ENCODE data around the gene ADAM12.
"Not testable (repeated sequence)": the region's sequence is repeated elsewhere in the genome, so short reads cannot be mapped to it uniquely, and the experiment has no call there.

Gene ADAM12

DNA sequence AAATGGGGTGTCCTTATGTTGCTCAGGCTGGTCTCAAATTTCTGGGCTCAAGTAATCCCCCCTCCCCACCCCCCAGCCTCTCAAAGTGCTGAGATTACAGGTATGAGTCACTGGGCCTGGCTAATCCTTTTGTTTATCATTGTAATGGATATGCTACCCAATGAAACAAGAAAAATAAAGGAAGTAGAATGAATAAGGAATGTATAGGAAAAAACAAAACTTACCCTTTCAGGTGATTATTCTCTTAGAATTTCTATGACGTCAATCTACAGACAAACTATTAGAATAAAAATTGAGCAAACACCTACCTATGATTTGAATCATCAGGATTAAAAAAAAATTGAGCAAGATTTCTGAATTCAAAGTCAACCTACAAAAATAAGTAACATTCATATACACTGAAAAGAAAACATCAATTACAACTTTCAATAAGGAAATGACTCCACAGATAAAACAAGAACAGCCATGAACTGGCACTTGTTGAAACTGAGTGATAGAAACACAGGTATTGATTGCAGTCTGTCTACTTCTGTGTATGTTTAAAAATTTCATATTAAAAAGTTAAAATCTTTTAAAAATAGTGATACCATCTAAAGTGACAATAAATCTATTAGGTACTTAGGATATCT lies 12.2 kb downstream of the ADAM12 start:
- in situ Hi-C loops (cut with MboI; ENCODE audit: low sequenced_read_pairs) = no loop called here

DNA sequence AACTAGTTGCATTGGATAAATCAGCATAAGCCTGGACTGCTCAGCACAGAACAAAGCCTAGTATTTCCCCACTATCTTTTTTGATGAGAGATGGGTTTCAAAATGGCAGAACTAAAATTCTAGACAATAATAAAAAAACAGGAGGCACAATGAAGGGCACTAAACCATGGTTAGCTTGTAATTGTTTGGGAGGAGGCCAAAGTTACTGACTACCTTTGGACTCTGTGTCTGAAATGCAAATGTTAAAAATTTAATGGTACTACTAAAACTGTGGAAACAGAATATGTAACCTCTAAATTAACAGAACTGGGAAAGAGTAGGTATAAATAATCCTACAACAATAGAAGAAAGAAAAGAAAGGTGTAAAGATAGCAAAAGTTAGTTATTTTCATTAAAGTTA lies 13.0 kb downstream of the ADAM12 start:
- in situ Hi-C loops (cut with MboI; ENCODE audit: low sequenced_read_pairs) = no loop called here

DNA sequence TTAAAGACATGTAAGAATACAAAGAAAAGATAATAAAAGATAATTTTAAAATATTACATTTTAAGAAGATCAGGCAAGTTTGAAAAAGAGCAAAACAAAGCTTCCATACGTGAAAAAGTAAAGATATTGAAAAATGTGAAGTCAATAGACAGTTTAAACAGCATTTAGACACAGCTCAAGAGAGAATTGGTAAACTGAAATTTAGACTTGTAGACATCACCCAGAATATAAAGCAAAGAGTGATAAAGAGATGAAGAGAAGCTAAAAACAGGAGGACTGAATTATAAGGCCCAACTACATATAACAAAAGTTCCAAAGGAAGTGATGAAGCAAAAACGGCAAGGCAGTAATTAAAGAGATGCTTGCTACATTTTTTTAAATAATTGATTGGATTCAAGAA lies 13.8 kb downstream of the ADAM12 start:
- in situ Hi-C loops (cut with MboI; ENCODE audit: low sequenced_read_pairs) = no loop called here

DNA sequence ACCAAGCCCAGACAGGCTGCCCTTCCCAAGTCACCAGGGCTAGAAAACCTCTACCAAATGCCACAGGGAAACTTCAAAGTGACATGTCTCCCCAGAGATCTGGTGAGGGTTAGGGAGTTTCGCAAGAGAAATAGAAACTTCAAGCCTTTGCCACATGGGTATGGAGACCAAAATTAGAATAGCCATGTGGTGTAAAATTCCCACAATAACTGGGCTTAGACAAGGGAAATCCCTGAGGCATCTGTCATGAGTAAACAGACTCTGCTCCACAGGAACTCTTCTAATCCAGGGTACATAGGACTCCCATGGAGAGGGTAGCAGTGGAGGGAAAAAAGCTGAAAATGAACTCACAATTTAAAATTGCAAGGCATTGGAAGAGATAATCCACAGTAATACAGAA lies 14.3 kb downstream of the ADAM12 start:
- in situ Hi-C loops (cut with MboI; ENCODE audit: low sequenced_read_pairs) = no loop called here

DNA sequence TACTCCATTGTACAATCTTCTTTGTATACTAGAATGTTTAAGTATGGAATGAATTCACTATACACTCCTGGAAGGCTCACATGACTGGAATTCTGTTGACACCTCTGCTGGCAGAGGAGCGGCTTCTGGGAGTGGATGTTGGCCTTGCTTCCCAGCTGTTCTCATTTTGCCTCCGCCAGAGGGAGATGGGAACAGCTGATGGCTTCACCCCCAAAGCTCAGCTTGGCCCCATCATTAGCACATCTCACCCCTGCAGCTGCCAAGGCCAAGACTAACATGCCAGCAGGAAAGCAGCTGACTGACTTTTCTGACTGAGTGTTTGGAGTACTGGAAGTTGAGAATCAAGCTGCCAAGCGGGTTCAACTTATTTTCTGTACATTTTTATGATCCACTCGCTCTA lies 15.1 kb downstream of the ADAM12 start:
- in situ Hi-C loops (cut with MboI; ENCODE audit: low sequenced_read_pairs) = no loop called here

DNA sequence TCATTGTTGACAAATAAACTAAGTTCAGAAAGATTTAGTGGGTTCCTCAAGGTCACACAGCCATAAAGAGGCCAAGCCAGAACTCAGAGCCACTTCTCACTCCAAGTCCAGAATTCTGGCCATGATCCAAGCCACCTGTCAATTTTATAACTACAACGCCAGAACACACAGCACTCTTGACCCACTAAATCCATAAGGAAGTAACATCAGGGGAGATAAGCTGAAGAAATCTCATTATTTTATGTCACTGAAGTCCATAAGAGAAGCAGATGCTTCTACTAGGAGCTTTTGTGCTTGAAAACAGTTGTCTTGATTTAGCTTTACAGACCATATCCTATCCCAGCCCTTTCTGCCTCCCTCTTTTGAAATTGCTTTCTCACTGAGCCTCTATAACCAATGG lies 15.9 kb downstream of the ADAM12 start:
- in situ Hi-C loops (cut with MboI; ENCODE audit: low sequenced_read_pairs) = no loop called here

DNA sequence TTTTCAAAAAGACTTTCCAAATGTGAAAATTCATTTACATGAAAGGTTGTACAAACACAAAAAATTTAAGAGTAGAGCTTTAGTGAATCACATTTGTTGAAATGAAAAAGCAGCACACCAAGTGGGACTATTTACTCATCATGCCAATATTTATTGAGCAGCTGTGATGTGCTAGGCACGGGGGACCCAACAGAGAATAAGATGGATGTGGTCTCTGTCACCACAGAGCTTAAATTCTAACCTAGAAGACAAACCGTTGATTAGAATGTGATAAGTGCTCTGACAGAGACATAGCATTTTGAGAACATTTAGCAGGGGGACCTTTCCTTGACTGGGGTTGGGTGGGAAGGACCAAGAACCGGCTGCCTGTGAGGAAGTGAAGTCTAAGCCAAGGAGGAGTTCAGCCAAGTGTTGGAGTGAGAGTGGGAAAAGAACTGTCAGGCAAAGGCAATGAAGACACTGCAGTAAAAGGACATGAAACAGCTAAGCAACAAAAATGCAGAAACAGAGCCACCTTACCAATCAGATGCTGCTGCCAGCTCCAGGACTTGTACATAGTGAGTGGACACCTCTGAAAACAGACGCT lies 19.1 kb downstream of the ADAM12 start:
- in situ Hi-C loops (cut with MboI; ENCODE audit: low sequenced_read_pairs) = no loop called here

DNA sequence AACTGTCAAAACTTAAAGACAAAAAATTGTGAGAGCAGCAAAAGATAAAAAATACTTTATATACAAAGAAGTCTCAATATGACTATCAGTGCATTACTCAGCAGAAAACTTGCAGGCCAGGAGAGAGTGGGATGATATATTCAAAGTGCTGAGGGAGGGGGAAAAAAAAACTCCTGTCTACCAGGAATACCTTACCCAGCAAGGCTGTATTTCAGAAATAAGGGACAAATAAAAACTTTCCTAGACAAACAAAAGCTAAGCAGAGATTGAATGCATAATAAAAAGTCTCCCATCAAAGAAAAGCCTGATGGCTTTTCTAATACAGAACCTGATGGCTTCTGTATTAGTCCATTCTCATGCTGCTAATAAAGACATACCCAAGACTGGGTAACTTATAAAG lies 31.1 kb downstream of the ADAM12 start:
- in situ Hi-C loops (cut with MboI; ENCODE audit: low sequenced_read_pairs) = no loop called here

DNA sequence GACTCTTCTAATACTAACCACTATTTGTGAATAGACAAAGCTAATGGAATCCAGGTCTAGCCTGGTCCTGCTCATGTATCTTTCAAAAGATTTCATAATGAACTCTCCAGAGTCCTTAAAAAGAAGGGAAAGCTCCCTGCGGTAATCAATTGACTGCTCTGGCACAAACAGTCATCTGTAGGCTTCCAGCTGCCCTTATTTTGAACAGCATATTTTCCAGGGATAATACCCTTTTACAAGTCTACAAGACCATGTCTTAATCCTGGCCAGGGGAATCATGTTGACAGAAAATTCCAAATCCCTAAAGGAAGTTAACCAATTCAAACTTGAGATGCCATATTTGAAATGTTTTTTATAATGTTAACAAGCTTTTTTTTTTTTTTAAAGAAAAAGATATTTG lies 34.6 kb downstream of the ADAM12 start:
- in situ Hi-C loops (cut with MboI; ENCODE audit: low sequenced_read_pairs) = no loop called here

DNA sequence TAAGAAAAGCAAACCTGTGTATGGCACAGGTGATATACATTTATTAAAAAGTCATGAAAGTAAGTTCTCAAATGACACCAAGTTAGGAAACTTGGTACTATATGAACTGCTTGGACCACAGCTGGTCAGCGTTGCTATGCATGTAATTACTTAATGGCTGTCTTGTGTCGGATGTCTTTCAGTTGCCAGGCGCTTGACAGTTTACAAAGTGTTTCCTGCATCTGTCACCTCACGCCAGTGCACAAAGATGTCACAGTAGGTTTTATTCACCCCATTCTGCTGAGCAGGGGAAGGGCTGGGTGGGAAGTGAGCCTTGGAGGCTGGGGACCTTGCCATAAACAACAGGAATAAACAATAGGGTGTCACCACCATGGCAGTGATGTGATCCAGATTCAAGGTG lies 35.8 kb downstream of the ADAM12 start:
- in situ Hi-C loops (cut with MboI; ENCODE audit: low sequenced_read_pairs) = no loop called here

DNA sequence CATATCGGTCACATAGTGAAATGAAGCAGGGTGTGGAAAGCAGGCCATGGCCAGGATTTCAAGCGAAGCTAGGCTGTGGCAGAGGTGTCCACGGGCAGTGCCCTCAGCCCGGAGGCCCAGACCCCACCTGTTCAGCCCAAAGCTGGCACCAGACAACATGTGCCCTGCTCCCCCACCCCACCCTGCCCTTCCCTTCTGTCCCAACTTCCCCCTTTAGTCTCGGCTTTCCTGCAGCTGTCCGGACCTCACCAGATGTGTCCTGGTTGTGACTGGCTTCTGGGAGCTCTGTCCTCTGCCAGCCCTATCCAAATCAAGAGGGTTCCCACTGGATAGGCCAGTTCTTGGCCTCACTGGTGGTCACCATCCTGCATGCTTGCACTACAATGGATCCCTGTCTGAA lies 37.3 kb downstream of the ADAM12 start:
- in situ Hi-C loops (cut with MboI; ENCODE audit: low sequenced_read_pairs) = no loop called here

DNA sequence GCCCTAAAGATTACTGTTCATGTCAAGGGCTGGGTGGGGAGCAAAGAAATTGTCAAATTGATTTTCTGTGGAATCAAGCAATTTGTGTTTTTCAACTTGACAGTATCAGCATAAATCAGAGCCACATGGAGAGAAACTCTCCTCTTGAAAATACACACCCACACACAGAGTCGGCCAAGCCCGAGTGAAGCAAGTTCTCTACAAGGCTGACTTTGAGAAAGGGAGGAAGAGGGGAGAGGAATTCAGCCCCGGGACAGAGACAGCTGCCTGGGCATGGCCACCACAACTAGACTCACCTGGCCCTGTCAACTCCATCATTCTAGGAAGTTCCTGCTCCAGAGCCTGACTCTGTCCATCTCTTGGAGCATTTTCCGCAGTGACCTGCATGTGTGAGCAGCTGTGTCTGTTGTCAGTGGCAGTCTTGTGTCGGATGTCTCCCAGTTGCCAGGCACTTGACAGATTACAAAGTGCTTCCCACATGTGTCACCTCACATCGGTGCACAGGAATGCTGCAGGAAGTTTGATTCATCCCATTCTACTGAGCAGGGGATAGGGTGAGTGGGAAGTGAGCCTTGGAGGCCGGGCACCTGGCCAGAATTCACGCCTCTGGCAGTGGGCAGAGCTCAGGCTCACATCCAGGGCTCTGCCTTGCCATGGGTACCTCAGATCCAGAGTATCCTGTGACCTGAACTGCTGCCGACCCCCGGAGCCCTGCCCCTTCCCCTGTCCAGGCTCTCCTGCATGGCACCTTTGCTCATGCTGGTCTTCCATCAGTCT lies 37.9 kb downstream of the ADAM12 start:
- in situ Hi-C loops (cut with MboI; ENCODE audit: low sequenced_read_pairs) = no loop called here

DNA sequence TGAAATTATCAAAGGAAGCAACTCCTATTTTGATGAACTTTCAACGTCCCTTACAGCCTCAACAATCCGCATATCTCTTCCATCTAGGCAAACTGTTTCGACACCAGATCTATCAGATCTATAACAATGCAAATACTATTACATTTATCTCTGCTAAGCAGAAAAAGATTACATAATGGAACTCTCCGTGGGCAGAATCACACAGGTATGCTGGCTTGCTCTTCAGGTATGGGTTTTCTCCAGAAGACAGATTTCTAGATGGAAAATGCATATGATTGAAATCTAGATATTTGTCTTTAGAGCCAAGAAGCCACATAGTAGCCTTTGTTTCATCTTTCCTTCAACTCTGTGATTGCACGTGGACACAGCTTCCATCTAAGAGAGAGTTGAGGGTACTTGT lies 38.6 kb downstream of the ADAM12 start:
- in situ Hi-C loops (cut with MboI; ENCODE audit: low sequenced_read_pairs) = no loop called here

DNA sequence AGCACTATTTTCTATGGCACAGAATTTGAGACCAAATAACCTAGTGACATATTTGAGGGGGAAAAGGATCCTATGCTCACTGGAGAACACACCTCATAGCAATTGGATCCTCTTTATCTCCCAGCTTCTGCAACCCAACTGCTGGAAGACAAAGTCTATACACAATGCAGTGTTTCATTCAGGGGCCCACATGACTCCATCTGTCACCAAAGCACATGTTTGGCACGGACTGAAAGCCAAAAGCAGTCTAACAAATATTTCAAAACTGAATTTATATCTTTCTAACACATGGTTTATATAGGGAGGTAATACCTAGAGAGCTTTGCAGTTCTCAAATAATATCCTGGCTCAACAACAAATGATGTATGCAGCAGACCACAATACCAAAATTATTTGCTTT lies 39.2 kb downstream of the ADAM12 start:
- in situ Hi-C loops (cut with MboI; ENCODE audit: low sequenced_read_pairs) = no loop called here

DNA sequence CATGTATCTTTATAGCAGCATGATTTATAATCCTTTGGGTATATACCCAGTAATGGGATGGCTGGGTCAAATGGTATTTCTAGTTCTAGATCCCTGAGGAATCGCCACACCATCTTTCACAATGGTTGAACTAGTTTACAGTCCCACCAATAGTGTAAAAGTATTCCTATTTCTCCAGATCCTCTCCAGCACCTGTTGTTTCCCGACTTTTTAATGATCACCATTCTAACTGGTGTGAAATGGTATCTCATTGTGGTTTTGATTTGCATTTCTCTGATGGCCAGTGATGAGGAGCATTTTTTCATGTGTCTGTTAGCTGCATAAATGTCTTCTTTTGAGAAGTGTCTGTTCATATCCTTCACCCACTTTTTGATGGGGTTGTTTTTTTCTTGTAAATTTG lies 44.8 kb downstream of the ADAM12 start:
- in situ Hi-C loops (cut with MboI; ENCODE audit: low sequenced_read_pairs) = not testable (repeated sequence)

DNA sequence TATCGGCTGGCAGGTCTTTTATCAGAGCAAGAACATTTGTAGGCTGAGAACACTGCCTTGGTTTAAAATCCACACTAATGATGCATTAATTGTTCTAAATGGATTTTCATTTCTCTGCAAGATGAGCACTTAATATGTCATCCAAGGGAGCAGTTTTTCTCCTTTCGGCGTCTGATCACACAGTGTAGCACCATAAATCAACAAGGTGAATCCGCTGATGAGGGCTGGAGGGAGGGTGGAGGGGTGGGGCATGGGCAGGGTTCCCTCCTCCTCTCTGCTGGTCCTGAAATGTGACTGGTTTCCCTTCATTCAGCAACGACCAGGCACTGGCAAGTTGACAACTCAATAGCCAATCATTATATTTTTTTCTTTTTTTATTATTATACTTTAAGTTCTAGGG lies 45.6 kb downstream of the ADAM12 start:
- in situ Hi-C loops (cut with MboI; ENCODE audit: low sequenced_read_pairs) = no loop called here

DNA sequence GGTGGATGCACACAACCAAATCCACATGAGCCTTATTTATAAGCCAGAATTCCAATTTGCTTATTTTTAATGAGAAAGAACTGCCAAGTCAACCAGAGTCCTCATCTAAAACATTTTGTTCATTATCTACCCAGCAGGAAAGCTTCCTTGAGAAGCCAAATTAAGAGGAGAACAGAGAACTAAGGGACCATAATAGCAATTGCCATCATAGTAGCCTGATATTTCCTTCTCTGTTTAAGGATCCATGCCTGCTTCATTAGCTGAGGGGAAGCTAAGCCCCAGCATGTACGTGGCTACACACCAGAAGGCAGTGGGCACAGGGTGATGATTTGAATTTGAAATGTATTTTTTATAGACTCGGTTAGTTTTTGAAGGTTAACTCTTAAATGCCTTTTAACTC lies 46.8 kb downstream of the ADAM12 start:
- in situ Hi-C loops (cut with MboI; ENCODE audit: low sequenced_read_pairs) = no loop called here

DNA sequence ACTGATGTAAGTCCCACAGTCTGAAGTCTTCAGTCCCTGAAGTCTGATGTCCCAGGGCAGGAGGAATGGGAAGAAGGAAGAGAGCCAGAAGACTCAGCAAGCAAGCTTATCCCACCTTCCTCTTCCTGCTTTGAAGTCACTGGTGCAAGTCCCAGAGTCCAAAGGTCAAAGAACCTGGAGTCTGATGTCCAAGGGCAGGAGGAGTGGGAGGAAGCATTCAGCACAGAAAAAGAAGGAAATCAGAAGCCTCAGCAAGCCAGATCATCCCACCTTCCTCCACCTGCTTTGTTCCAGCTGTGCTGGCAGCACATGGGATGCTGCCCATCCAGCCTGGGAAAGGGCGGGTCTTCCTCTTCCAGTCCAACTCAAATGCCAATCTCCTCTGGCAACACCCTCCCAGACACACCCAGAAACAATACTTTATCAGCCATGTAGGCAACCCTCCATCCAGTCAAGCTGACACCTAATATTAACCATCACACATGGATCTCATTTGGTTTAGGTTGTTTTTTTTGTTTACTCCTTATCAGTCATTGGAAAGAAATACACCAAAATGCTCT lies 50.9 kb downstream of the ADAM12 start:
- in situ Hi-C loops (cut with MboI; ENCODE audit: low sequenced_read_pairs) = no loop called here

DNA sequence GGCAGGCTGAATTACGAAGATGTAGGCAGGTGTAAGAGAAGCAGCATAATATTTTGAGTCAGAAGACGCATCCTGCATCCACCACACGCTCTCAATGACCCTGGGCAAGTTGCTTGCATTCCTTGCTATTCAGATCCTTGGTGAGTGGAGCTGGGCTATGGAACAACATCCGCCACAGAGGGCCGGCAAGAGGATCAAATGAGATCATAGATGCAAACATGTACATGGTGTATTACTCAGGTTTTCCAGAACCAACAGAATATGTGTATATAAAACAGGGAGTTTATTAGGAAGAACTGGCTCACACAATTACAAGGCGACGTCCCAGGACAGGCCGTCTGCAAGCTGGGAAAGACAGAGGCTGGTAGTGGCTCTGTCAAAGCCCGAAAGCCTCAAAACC lies 51.5 kb downstream of the ADAM12 start:
- in situ Hi-C loops (cut with MboI; ENCODE audit: low sequenced_read_pairs) = no loop called here

DNA sequence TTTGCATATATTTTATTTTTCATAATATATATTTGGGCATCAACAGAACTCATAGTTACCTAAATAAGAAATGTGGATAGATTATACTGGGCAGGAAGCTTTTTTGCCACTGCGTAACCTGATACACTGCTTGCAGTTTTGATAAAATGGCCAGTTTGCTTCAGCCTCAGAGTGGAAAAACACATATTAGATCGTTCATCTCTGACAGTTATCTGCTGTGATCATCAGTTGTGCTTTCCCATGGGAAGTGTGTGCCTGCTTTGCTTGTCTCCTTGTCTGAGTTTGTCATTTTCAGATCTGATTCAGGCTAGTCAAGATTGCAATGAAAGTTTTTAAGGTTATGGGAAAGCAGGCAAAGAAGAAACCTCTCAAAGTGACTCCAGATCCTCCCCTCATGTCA lies 54.0 kb downstream of the ADAM12 start:
- in situ Hi-C loops (cut with MboI; ENCODE audit: low sequenced_read_pairs) = no loop called here

DNA sequence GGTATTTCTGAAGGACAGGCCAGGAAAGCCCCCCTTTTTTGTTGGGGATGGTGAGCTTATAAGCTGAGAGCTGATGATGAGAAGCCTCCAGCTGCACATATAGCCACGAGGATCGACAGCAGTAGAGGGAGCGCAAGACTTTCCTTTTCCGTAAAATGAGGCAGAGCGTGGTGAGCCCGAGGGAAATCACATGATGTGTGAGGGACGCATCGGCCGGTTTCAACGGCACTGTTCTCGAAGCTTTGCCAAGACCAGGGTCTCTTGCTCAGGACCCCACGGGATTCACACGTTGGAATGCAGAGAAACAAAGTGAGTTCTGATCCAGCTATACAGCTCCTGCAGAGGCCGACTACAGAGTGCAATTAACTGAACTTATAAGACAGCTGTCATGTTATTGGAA lies 55.7 kb downstream of the ADAM12 start:
- in situ Hi-C loops (cut with MboI; ENCODE audit: low sequenced_read_pairs) = no loop called here

DNA sequence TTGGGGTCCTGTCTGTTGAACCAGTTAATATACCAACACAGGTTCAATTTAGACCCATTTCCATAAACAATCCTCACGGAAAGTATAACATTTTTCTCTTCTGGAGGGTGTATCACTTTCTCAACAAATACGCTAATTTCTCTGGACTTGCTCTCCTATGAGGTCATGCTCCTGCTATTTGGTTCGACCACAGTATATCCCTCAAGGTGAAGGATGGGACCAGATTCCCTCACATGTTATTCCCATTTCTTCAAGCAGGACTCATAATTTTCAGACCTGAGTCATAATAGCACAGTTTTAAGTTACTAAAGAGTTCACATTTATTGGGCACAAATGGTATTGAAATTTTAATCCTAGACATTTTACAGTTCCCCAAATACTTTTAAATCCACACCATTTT lies 57.2 kb downstream of the ADAM12 start:
- in situ Hi-C loops (cut with MboI; ENCODE audit: low sequenced_read_pairs) = no loop called here

Data from hTERT RPE-1 (cell line).